Gastrocnemius medialis (tissue), 4 donors: ENCODE data around the gene PI4KA.

Source experiments
- POLR2A ChIP-seq, 2 donors: fragments of 450-650 bp; IDR thresholded peaks; one replicate each; pipeline ENCODE4 v1.6.1; 2017; ENCODE audit warnings: antibody characterized with exemption in 2 of 2, mild to moderate bottlenecking in 2 of 2, moderate library complexity in 2 of 2
- TF ChIP-seq, protein P1 (sequence below), 5 experiments: fragments of 450-650 bp in 3 of 5; fragments of 200-600 bp in 2 of 5; sonication (generic) in 2 of 5; IDR thresholded peaks in 4 of 5; conservative IDR thresholded peaks in 1 of 5; 1 replicate in 4 of 5; 2 replicates in 1 of 5; pipeline ENCODE4 v1.5.1; 2016 to 2019; ENCODE audit warnings: antibody characterized with exemption in 5 of 5, mild to moderate bottlenecking in 3 of 5, moderate library complexity in 3 of 5

DNA sequence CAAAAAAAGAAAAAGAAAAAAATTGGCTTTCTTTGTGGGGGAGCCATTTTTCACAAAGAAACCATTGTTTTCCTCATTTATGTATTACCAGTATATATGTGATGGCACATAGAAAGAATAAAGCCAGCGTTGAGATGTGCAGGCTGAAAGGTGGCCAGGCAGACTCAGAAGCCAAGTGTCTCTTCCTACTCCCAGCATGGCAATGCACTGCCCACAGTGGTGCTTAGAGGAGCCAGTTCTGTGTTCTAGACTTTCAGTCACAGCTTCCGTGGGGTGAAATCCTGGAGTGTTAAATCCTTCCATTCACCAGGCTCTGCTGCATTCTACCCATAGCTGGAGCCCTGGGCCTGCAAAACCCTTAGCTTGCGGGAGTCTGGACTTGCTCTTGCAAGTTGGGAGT is 19.1 kb upstream of the PI4KA start:
- TF ChIP-seq POLR2A (IDR thresholded peaks at IDR 0.05) = no peak
- TF ChIP-seq, protein P1, sequence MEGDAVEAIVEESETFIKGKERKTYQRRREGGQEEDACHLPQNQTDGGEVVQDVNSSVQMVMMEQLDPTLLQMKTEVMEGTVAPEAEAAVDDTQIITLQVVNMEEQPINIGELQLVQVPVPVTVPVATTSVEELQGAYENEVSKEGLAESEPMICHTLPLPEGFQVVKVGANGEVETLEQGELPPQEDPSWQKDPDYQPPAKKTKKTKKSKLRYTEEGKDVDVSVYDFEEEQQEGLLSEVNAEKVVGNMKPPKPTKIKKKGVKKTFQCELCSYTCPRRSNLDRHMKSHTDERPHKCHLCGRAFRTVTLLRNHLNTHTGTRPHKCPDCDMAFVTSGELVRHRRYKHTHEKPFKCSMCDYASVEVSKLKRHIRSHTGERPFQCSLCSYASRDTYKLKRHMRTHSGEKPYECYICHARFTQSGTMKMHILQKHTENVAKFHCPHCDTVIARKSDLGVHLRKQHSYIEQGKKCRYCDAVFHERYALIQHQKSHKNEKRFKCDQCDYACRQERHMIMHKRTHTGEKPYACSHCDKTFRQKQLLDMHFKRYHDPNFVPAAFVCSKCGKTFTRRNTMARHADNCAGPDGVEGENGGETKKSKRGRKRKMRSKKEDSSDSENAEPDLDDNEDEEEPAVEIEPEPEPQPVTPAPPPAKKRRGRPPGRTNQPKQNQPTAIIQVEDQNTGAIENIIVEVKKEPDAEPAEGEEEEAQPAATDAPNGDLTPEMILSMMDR (IDR thresholded peaks at IDR 0.05 in 4 of 5, conservative IDR thresholded peaks at IDR 0.05 in 1 of 5) = no peak
